ENCODE results near the gene SLC35F5.
"Not testable (repeated sequence)": the region's sequence is repeated elsewhere in the genome, so short reads cannot be mapped to it uniquely, and the experiment has no call there.

The SLC35F5 gene, protein sequence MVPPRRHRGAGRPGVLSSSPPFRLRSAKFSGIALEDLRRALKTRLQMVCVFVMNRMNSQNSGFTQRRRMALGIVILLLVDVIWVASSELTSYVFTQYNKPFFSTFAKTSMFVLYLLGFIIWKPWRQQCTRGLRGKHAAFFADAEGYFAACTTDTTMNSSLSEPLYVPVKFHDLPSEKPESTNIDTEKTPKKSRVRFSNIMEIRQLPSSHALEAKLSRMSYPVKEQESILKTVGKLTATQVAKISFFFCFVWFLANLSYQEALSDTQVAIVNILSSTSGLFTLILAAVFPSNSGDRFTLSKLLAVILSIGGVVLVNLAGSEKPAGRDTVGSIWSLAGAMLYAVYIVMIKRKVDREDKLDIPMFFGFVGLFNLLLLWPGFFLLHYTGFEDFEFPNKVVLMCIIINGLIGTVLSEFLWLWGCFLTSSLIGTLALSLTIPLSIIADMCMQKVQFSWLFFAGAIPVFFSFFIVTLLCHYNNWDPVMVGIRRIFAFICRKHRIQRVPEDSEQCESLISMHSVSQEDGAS

DNA sequence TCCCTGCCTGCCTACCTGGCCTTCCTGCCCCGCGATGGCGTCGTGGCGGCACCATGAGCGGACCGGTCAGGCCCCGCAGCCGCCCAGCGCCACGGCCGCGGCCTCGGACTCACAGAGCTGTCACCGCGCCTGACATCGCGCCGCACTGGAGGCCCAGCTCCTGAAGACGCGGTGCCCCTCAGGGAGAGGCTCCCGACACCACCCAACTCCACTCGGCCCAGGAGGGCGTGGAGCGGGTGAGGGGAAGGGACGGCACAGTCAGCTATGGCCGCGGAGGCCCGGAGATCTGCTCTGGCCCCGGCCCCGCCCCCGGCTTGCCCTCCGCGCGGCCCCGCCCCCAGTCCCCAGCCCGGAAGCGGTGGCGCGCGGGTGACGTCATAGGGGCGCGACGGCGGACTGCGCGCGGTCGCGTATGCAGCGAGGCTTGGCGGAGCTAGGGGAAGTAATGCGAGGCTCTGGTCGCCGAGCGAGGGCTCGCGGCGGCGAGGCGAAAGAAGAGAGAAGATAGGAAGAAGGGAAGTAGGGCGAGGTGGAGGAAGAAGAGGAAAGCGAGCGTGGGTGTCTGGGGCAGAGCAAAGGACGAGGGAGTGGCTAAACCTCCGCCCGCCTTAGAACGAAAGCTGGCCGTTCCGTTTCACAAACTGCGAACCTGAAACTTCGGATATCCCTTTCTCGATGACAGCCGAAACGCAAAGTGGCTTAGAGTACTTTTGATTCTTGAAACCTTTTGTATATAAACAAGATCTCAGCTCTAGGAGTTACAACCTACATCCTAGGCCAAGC, at the start of gene SLC35F5:
Gene SLC35F5 (minus strand): TSS at position 288 of the 783 bp plus-strand sequence. CDS start 233 bp downstream, at position 55.
- peak; percentile 94 for DNase-seq

GRCh38 chr2:113799375-113799774, 42.9 kb upstream of the SLC35F5 start:
- no peak for DNase-seq

DNA sequence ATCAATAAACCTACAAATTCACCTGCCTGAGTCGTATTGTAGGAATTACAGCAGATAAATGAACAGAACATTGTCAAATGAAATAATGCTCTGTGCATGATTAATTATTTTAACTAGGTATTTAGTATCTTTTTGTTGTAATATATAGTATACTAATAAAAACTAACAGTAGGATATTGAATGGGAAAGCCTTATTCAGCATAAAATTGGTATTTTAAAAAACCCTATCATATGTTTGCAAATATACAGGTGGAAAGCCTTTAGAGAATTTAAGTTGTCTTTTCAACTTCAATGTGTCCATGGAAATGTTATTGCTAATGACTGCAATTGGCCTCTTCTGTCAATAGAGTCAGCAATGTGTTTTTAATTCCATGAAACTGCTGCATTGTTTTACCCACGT, 40.8 kb upstream of the SLC35F5 start:
- no peak for DNase-seq

GRCh38 chr2:113796592-113797175, 40.2 kb upstream of the SLC35F5 start:
- DNase-seq, result no peak

DNA sequence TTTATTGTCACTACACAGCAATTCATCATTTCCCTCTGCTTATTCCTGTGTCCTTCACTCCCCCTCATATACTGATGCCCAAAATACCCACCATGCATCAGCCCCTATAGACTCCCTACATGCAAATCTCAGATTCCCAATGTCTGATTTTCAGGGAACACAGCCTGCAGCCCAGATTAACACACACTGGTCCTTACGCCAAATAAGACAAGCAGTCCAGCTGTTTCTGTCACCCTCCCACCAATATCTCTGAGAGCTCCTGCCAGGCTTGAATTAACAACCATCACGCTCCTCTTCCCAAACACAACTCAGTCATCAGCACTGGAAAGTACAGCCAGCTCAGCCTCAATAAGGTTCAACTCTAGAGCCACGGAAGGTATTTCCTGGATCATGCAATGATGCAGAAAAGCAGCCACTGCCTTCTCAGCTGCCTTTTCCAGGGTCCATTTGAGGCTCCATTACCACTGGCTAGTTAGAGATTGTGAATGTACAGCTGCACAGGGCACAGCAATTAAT, 39.0 kb upstream of the SLC35F5 start:
- DNase-seq, result no peak

- peak; percentile 10 for DNase-seq
Observed at GRCh38 chr2:113791697-113792590, 35.5 kb upstream of the SLC35F5 start.

GRCh38 chr2:113784823-113785744, 28.6 kb upstream of the SLC35F5 start:
- no peak for DNase-seq

DNA sequence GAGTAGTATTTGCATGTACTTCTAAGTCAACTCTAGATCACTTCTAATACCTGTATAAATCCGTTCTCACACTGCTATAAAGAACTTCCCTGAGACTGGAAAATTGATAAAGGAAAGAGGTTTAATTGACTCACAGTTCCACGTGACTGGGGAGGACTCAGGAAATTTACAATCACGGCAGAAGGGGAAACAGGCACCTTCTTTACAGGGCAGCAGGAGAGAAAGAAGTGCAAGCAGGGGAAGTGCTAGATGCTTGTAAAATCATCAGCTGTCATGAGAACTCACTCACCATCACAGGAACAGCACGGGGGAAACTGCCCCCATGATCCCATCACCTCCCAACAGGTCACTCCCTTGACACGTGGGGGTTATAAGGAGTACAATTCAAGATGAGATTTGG, 24.0 kb upstream of the SLC35F5 start:
- DNase-seq, result no peak

- DNase-seq, result no peak
Observed at GRCh38 chr2:113777371-113777770, 20.9 kb upstream of the SLC35F5 start.

- no peak for DNase-seq
Observed at GRCh38 chr2:113776949-113777348, 20.5 kb upstream of the SLC35F5 start.

GRCh38 chr2:113774616-113775015, 18.2 kb upstream of the SLC35F5 start:
- not testable (repeated sequence) for DNase-seq

GRCh38 chr2:113770929-113771328, 14.5 kb upstream of the SLC35F5 start:
- DNase-seq, result no peak

- DNase-seq, result no peak
Observed at GRCh38 chr2:113769555-113769954, 13.1 kb upstream of the SLC35F5 start.

GRCh38 chr2:113768770-113769169, 12.3 kb upstream of the SLC35F5 start:
- DNase-seq, result no peak

DNA sequence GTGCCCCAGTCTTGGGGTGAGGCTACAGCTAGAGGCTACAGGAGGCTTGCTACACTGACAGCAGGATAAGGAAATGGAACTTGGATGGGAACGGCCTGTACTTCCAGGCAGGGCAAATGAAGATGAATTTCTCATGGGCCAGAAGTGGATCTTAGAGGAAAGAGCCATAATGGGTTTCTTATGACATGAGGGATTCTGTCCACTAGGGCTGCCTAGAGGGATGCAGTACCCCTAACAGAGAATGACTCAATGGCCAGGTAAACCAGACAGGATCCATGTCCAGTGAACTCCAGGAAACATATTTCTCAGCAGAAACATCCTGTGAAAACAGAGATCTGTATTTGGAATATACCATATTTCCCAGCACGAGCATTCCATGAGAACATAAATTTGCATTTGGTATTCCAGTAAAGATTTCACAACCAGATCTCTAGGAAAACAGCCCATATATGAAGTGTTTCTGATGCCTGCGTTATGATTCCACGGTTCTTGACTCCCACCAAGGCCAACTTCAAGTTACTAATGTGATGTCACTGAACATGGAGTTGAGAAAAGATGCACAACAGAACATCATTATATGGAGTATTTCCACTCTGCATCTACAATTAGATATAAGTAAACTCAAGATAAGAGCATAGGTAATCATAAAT, 11.5 kb upstream of the SLC35F5 start:
- no peak for DNase-seq

DNA sequence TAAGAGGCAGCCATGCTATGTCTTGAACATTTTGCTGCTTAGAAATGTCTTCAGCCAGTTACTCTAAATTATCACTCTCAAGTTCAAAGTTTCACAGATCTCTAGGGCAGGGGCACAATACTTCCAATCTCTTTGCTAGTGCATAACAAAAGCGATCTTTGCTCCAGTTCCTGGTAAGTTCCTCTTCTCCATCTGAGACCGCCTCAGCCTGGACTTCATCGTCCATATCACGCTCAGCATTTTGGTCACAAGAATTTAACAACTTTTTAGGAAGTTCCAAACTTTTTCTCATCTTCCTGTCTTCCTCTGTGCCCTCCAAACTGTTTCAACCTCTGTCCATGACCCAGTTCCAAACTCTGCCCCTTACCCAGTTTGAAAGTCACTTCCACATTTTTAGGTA, 8.8 kb upstream of the SLC35F5 start:
- no peak for DNase-seq

DNA sequence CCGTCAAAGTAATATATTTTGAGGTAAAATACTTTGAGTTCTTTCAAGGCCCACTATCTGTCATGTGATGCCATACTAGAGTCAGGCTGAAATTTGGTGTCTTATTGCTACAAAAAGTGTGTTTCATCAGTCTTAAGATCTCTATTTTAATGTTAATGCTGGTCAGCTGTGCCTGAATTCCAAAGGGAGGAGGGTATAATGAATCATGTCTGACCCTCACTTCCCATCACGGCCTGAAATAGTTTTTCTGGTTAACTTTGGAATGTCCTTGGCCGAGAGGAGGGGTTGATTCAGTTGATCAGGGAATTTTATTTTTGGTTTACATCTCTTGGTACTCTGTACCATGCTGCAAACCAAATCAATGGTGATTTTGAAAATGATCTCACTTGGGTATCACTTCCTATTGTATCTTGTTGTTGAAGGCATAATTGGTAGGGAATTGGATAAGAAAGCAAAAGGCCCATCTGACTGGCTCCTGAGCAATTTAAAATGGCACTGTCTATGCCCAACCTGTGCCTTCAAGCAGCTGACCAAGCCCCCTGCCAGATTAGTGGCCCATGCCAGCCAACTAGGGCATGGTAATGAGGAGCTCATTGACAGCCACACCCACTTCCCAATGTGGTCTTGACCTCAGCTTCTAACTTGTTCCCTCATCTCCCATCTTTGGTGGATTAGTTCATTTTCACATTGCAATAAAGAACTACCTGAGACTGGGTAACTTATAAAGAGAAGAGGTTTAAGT, 6.1 kb upstream of the SLC35F5 start:
- no peak for DNase-seq

- no peak for DNase-seq
Observed at GRCh38 chr2:113760400-113760799, 4.0 kb upstream of the SLC35F5 start.

DNA sequence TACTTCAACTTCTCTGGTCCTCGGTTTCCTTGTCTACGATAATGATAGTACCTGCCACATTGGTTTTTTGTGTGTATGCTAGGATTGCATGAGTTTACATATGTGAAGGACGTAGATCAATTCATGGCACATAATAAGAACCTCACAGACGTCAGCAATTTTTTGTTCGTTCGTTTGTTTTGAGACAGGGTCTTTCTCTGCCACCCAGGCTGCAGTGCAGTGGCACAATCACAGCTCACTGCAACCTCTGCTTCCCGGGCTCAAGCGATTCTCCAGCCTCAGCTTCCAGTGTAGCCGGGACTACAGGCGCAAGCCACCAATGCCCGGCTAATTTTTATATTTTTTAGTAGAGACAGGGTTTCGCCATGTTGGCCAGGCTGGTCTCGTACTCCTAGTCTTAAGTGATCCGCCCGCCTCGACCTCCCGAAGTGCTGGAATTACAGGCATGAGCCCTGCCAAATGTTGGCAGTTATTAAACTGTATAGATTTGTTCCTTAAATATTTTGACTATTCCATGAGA, 756 bp upstream of the SLC35F5 start:
- DNase-seq, result no peak
